ENCODE measurements around the gene VPS39.

The VPS39 gene

GRCh38 chr15:42184736-42185135 lies 23.4 kb downstream of the VPS39 start:
- Histone ChIP-seq H3K4me1 (ENCODE audit: low read depth, poor library complexity, severe bottlenecking) (no peaks in the 10 kb centered on the region), H3K4me2 (no peak overlapping the region), H3K27me3 (ENCODE audit: insufficient read depth, low read depth) (no peaks in the 10 kb centered on the region), H3K9ac (no peak overlapping the region), H3K36me3 (ENCODE audit: insufficient read depth) (no peaks in the 10 kb centered on the region), H4K20me1 (ENCODE audit: insufficient read depth) (no peaks in the 10 kb centered on the region), H2AFZ (ENCODE audit: low read depth) (no peak overlapping the region), H3K27ac (no peak overlapping the region), H3K4me3 (IDR thresholded peaks at IDR 0.05; ENCODE audit: insufficient read depth, low read depth, low read length) (no peak overlapping the region), H3K79me2 (ENCODE audit: insufficient read depth, low read depth) (no peaks in the 10 kb centered on the region)
- TF ChIP-seq, protein P1, sequence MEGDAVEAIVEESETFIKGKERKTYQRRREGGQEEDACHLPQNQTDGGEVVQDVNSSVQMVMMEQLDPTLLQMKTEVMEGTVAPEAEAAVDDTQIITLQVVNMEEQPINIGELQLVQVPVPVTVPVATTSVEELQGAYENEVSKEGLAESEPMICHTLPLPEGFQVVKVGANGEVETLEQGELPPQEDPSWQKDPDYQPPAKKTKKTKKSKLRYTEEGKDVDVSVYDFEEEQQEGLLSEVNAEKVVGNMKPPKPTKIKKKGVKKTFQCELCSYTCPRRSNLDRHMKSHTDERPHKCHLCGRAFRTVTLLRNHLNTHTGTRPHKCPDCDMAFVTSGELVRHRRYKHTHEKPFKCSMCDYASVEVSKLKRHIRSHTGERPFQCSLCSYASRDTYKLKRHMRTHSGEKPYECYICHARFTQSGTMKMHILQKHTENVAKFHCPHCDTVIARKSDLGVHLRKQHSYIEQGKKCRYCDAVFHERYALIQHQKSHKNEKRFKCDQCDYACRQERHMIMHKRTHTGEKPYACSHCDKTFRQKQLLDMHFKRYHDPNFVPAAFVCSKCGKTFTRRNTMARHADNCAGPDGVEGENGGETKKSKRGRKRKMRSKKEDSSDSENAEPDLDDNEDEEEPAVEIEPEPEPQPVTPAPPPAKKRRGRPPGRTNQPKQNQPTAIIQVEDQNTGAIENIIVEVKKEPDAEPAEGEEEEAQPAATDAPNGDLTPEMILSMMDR (conservative IDR thresholded peaks at IDR 0.05; ENCODE audit: low read depth, low read length) = no peak

DNA sequence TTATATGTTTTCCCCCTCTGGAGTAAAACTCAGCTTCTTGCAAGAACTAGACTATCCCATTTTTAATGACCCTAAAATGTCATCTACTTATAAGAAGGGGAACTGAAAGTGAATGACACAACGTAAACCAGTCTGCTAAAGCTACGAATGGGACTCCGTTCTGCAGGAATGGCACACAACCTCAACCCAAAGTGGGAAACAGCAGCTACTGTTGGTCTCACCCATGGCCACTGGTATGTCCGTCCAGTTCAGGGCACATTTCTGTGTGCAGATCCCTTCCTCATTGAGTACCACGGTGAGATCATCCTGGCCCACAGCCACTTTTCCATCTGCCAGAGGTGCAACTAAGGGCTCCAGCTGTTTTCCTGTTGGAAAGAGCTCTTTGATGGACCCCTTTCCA lies 23.8 kb downstream of the VPS39 start:
- Histone ChIP-seq H4K20me1 (ENCODE audit: insufficient read depth) (no peaks in the 10 kb centered on the region), H3K9ac (no peak overlapping the region), H3K27ac (no peak overlapping the region), H3K4me2 (no peak overlapping the region), H3K36me3 (ENCODE audit: insufficient read depth) (no peaks in the 10 kb centered on the region), H3K27me3 (ENCODE audit: insufficient read depth, low read depth) (no peaks in the 10 kb centered on the region), H2AFZ (ENCODE audit: low read depth) (no peak overlapping the region), H3K4me3 (IDR thresholded peaks at IDR 0.05; ENCODE audit: insufficient read depth, low read depth, low read length) (no peak overlapping the region), H3K79me2 (ENCODE audit: insufficient read depth, low read depth) (no peaks in the 10 kb centered on the region), H3K4me1 (ENCODE audit: low read depth, poor library complexity, severe bottlenecking) (no peaks in the 10 kb centered on the region)
- TF ChIP-seq, protein P1 (conservative IDR thresholded peaks at IDR 0.05; ENCODE audit: low read depth, low read length) = no peak

DNA sequence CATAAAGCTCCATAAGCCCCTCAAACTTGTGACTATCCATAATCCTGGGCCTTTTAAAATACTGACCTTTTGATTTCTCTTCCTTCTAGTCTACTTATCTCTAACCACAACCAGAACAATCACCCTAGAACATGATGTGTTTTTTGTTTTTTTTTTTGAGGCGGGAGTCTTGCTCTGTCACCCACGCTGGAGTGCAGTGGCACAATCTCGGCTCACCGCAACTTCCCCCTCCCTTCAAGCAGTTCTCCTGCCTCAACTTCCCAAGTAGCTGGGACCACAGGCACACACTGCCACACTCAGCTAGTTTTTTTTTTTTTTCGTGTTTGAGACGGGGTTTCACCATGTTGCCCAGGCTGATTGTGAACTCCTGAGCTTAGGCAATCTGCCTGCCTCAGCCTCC lies 25.1 kb downstream of the VPS39 start:
- TF ChIP-seq, protein P1 (conservative IDR thresholded peaks at IDR 0.05; ENCODE audit: low read depth, low read length) = no peak
- H3K79me2 ChIP-seq (ENCODE audit: insufficient read depth, low read depth) = no peaks in the 10 kb centered on the region
- no peaks in the 10 kb centered on the region for H3K27me3 ChIP-seq (ENCODE audit: insufficient read depth, low read depth)
- no peak overlapping the region for H3K4me2 ChIP-seq
- H3K4me1 ChIP-seq (ENCODE audit: low read depth, poor library complexity, severe bottlenecking) = no peaks in the 10 kb centered on the region
- H4K20me1 ChIP-seq (ENCODE audit: insufficient read depth) = no peaks in the 10 kb centered on the region
- no peak overlapping the region for H3K9ac ChIP-seq
- H3K27ac ChIP-seq = no peak overlapping the region
- H3K4me3 ChIP-seq (IDR thresholded peaks at IDR 0.05; ENCODE audit: insufficient read depth, low read depth, low read length) = no peak overlapping the region
- no peak overlapping the region for H2AFZ ChIP-seq (ENCODE audit: low read depth)
- no peaks in the 10 kb centered on the region for H3K36me3 ChIP-seq (ENCODE audit: insufficient read depth)

DNA sequence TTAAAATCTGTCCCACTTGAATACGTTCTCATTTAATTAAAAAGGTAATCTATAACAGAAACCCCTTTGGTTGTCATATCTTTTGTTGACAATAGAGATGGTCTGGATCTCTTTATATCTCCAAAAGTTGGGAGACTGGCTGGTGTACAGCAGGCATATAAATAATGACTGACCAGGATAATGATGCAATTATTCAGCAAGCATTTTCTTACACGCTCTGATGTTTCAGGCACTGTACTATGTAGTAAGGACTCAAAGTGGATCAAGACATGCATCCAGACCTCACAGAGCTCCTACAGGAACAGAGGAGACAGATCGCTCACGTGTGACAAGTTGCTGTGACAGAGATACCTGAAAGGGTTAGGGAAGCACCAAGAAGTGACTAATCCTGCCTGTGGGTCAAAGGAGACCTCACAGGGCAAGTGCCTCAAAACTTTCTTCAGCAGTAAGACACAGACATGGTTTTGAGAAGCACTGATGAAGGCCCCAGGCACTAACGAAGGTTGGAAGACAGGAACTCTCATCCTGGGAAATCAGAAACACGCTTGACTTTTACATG lies 25.7 kb downstream of the VPS39 start:
- Histone ChIP-seq H3K36me3 (ENCODE audit: insufficient read depth) (no peaks in the 10 kb centered on the region), H3K9ac (no peak overlapping the region), H3K4me2 (no peak overlapping the region), H3K27me3 (ENCODE audit: insufficient read depth, low read depth) (no peaks in the 10 kb centered on the region), H4K20me1 (ENCODE audit: insufficient read depth) (no peaks in the 10 kb centered on the region), H2AFZ (ENCODE audit: low read depth) (no peak overlapping the region), H3K79me2 (ENCODE audit: insufficient read depth, low read depth) (no peaks in the 10 kb centered on the region), H3K27ac (no peak overlapping the region), H3K4me1 (ENCODE audit: low read depth, poor library complexity, severe bottlenecking) (no peaks in the 10 kb centered on the region), H3K4me3 (IDR thresholded peaks at IDR 0.05; ENCODE audit: insufficient read depth, low read depth, low read length) (no peak overlapping the region)
- TF ChIP-seq, protein P1 (conservative IDR thresholded peaks at IDR 0.05; ENCODE audit: low read depth, low read length) = no peak

Measured in KMS-11 (cell line).